Measurements from ENCODE around the gene IL12RB1.

GRCh38 chr19:18135712-18136584 lies 49.2 kb upstream of the IL12RB1 start:
- no peak for TF ChIP-seq CHD2 (IDR thresholded peaks at IDR 0.05; ENCODE audit: borderline replicate concordance, low read depth, low read length)
- TF ChIP-seq CTCF (IDR thresholded peaks at IDR 0.05 in 2 of 3, conservative IDR thresholded peaks at IDR 0.05 in 1 of 3; ENCODE audit: control insufficient read depth in 2 of 3, extremely low read depth in 1 of 3, insufficient read depth in 1 of 3, low read depth in 3 of 3, low read length in 3 of 3), result no peak
- TF ChIP-seq MAX (IDR thresholded peaks at IDR 0.05; ENCODE audit: low read depth, low read length), result no peak
- no peak for TF ChIP-seq MEF2B (IDR thresholded peaks at IDR 0.05; ENCODE audit: partially characterized antibody, poor library complexity, severe bottlenecking)
- no peak for TF ChIP-seq NFYA (IDR thresholded peaks at IDR 0.05; ENCODE audit: borderline replicate concordance, low read depth, low read length)
- no peak for TF ChIP-seq SP1 (IDR thresholded peaks at IDR 0.05; ENCODE audit: low read depth, low read length)
- no peak for TF ChIP-seq HDAC2 (IDR thresholded peaks at IDR 0.05)
- no peak for TF ChIP-seq MTA3 (IDR thresholded peaks at IDR 0.05; ENCODE audit: borderline replicate concordance, low read length)
- TF ChIP-seq EP300 (IDR thresholded peaks at IDR 0.05; ENCODE audit: borderline replicate concordance in 1 of 2, control insufficient read depth in 1 of 2, low read depth in 2 of 2, low read length in 2 of 2), result no peak
- TF ChIP-seq USF1 (IDR thresholded peaks at IDR 0.05; ENCODE audit: borderline replicate concordance, extremely low read length, insufficient read depth, low read depth, low read length), result no peak
- no peak for TF ChIP-seq RAD21 (IDR thresholded peaks at IDR 0.05; ENCODE audit: insufficient read depth, low read depth, low read length)
- TF ChIP-seq RFX5 (IDR thresholded peaks at IDR 0.05; ENCODE audit: low read depth, low read length), result no peak
- no peak for TF ChIP-seq POLR2A (IDR thresholded peaks at IDR 0.05; ENCODE audit: low read depth, low read length)
- TF ChIP-seq SMAD1 (IDR thresholded peaks at IDR 0.05; ENCODE audit: low read depth, partially characterized antibody), result no peak

All from GM12878 (cell line).